ENCODE measurements around the gene C16orf96. TPM values are rescaled to one million over a fixed set of nuclear protein-coding genes. Genes with fewer than 3 reads are reported as not detected.

C16orf96 gene
- total RNA-seq, 2 donors from 2014 or later = 0.08 to 0.20 TPM

- ATAC-seq (no peak), DNase-seq (no peak)
- no peaks in the 10 kb centered on the region for H3K27me3 Mint-ChIP-seq
- H3K9me3 ChIP-seq (ENCODE audit: control insufficient read depth, low read length, poor library complexity, severe bottlenecking) = no peaks in the 10 kb centered on the region
- no peak overlapping the region for H3K4me3 Mint-ChIP-seq
- no peaks in the 10 kb centered on the region for H3K36me3 Mint-ChIP-seq (ENCODE audit: low read depth)
- H3K4me1 Mint-ChIP-seq = no peaks in the 10 kb centered on the region
- H3K27ac Mint-ChIP-seq = no peak overlapping the region
Observed at GRCh38 chr16:4603624-4604170, 47.6 kb downstream of the C16orf96 start.

GRCh38 chr16:4604401-4604800 is 48.3 kb downstream of the C16orf96 start:
- no peak for ATAC-seq
- Mint-ChIP-seq H3K27me3 (no peaks in the 10 kb centered on the region), H3K4me1 (no peaks in the 10 kb centered on the region), H3K27ac (no peak overlapping the region), H3K4me3 (no peak overlapping the region), H3K36me3 (ENCODE audit: low read depth) (no peaks in the 10 kb centered on the region)
- H3K9me3 ChIP-seq (ENCODE audit: control insufficient read depth, low read length, poor library complexity, severe bottlenecking) = no peaks in the 10 kb centered on the region
- DNase-seq = no peak

GRCh38 chr16:4606354-4606753 is 50.2 kb downstream of the C16orf96 start:
- DNase-seq (no peak), ATAC-seq (no peak)
- no peaks in the 10 kb centered on the region for H3K36me3 Mint-ChIP-seq (ENCODE audit: low read depth)
- H3K27me3 Mint-ChIP-seq = no peaks in the 10 kb centered on the region
- H3K4me1 Mint-ChIP-seq = peaks cover 2% of the 10 kb centered on the region
- H3K9me3 ChIP-seq (ENCODE audit: control insufficient read depth, low read length, poor library complexity, severe bottlenecking) = no peaks in the 10 kb centered on the region
- H3K27ac Mint-ChIP-seq = no peak overlapping the region
- H3K4me3 Mint-ChIP-seq = no peak overlapping the region

- DNase-seq (no peak), ATAC-seq (no peak)
- no peak overlapping the region for H3K4me3 Mint-ChIP-seq
- H3K4me1 Mint-ChIP-seq = peaks cover 5% of the 10 kb centered on the region
- no peaks in the 10 kb centered on the region for H3K9me3 ChIP-seq (ENCODE audit: control insufficient read depth, low read length, poor library complexity, severe bottlenecking)
- H3K27me3 Mint-ChIP-seq = no peaks in the 10 kb centered on the region
- no peak overlapping the region for H3K27ac Mint-ChIP-seq
- H3K36me3 Mint-ChIP-seq (ENCODE audit: low read depth) = no peaks in the 10 kb centered on the region
Observed at GRCh38 chr16:4607841-4608703, 51.9 kb downstream of the C16orf96 start.

- no peak for ATAC-seq
- Mint-ChIP-seq H3K27me3 (no peaks in the 10 kb centered on the region), H3K27ac (no peak overlapping the region), H3K4me1 (peaks cover 6% of the 10 kb centered on the region), H3K4me3 (no peak overlapping the region), H3K36me3 (ENCODE audit: low read depth) (no peaks in the 10 kb centered on the region)
- H3K9me3 ChIP-seq (ENCODE audit: control insufficient read depth, low read length, poor library complexity, severe bottlenecking) = no peaks in the 10 kb centered on the region
- DNase-seq = no peak
Observed at GRCh38 chr16:4608704-4608980, 52.5 kb downstream of the C16orf96 start.

GRCh38 chr16:4609200-4610010 is 53.3 kb downstream of the C16orf96 start:
- Mint-ChIP-seq H3K4me3 (no peak overlapping the region), H3K27ac (no peak overlapping the region), H3K4me1 (peaks cover 6% of the 10 kb centered on the region), H3K36me3 (ENCODE audit: low read depth) (no peaks in the 10 kb centered on the region), H3K27me3 (no peaks in the 10 kb centered on the region)
- no peak for ATAC-seq
- no peak for DNase-seq
- H3K9me3 ChIP-seq (ENCODE audit: control insufficient read depth, low read length, poor library complexity, severe bottlenecking) = no peaks in the 10 kb centered on the region

GRCh38 chr16:4610011-4611005 is 54.2 kb downstream of the C16orf96 start:
- Mint-ChIP-seq H3K27me3 (no peaks in the 10 kb centered on the region), H3K27ac (no peak overlapping the region), H3K36me3 (ENCODE audit: low read depth) (peaks cover 2% of the 10 kb centered on the region), H3K4me1 (peaks cover 8% of the 10 kb centered on the region), H3K4me3 (no peak overlapping the region)
- no peak for ATAC-seq
- no peaks in the 10 kb centered on the region for H3K9me3 ChIP-seq (ENCODE audit: control insufficient read depth, low read length, poor library complexity, severe bottlenecking)
- DNase-seq = no peak

GRCh38 chr16:4611337-4612021 is 55.3 kb downstream of the C16orf96 start:
- H3K4me3 Mint-ChIP-seq = no peak overlapping the region
- H3K36me3 Mint-ChIP-seq (ENCODE audit: low read depth) = peaks cover 2% of the 10 kb centered on the region
- H3K9me3 ChIP-seq (ENCODE audit: control insufficient read depth, low read length, poor library complexity, severe bottlenecking) = no peaks in the 10 kb centered on the region
- no peaks in the 10 kb centered on the region for H3K27me3 Mint-ChIP-seq
- no peak for DNase-seq
- H3K27ac Mint-ChIP-seq = no peak overlapping the region
- peaks cover 12% of the 10 kb centered on the region for H3K4me1 Mint-ChIP-seq
- ATAC-seq = no peak

- peak overlapping the region; percentile 39 for H3K27ac Mint-ChIP-seq
- ATAC-seq = no peak
- peaks cover 2% of the 10 kb centered on the region for H3K36me3 Mint-ChIP-seq (ENCODE audit: low read depth)
Observed at GRCh38 chr16:4612474-4612931, 56.4 kb downstream of the C16orf96 start.

GRCh38 chr16:4612977-4613635 is 57.0 kb downstream of the C16orf96 start:
- H3K4me3 Mint-ChIP-seq = peak overlapping the region; percentile 80
- H3K27ac Mint-ChIP-seq = peak overlapping the region; percentile 39
- H3K36me3 Mint-ChIP-seq (ENCODE audit: low read depth) = peaks cover 2% of the 10 kb centered on the region
- H3K4me1 Mint-ChIP-seq = peaks cover 14% of the 10 kb centered on the region
- H3K9me3 ChIP-seq (ENCODE audit: control insufficient read depth, low read length, poor library complexity, severe bottlenecking) = no peaks in the 10 kb centered on the region
- no peaks in the 10 kb centered on the region for H3K27me3 Mint-ChIP-seq
- ATAC-seq (no peak), DNase-seq (no peak)

More at GRCh38 chr16:4612474-4612931, 56.4 kb downstream of the C16orf96 start:
- no peaks in the 10 kb centered on the region for H3K27me3 Mint-ChIP-seq
- no peaks in the 10 kb centered on the region for H3K9me3 ChIP-seq (ENCODE audit: control insufficient read depth, low read length, poor library complexity, severe bottlenecking)
- DNase-seq = no peak
- peaks cover 14% of the 10 kb centered on the region for H3K4me1 Mint-ChIP-seq
- H3K4me3 Mint-ChIP-seq = no peak overlapping the region

GRCh38 chr16:4613636-4614570 is 57.8 kb downstream of the C16orf96 start:
- Mint-ChIP-seq H3K27ac (peak overlapping the region; percentile 92), H3K27me3 (no peaks in the 10 kb centered on the region), H3K4me3 (peak overlapping the region; percentile 80), H3K4me1 (peaks cover 14% of the 10 kb centered on the region), H3K36me3 (ENCODE audit: low read depth) (peaks cover 2% of the 10 kb centered on the region)
- DNase-seq (no peak), ATAC-seq (no peak)
- no peaks in the 10 kb centered on the region for H3K9me3 ChIP-seq (ENCODE audit: control insufficient read depth, low read length, poor library complexity, severe bottlenecking)
